Breast epithelium (tissue), 3 donors: Measurements from ENCODE around the gene OR2T4.

Source experiments
- POLR2A ChIP-seq: fragments of 450-650 bp; IDR thresholded peaks from one replicate; pipeline ENCODE4 v1.6.1; 2016; ENCODE audit warnings: antibody characterized with exemption, mild to moderate bottlenecking, moderate library complexity
- TF ChIP-seq, protein P1 (sequence below), 3 donors: fragments of 450-650 bp; IDR thresholded peaks; one replicate each; pipeline ENCODE4 v1.5.1; 2016 to 2017; ENCODE audit warnings: antibody characterized with exemption in 3 of 3, mild to moderate bottlenecking in 3 of 3, moderate library complexity in 3 of 3

DNA sequence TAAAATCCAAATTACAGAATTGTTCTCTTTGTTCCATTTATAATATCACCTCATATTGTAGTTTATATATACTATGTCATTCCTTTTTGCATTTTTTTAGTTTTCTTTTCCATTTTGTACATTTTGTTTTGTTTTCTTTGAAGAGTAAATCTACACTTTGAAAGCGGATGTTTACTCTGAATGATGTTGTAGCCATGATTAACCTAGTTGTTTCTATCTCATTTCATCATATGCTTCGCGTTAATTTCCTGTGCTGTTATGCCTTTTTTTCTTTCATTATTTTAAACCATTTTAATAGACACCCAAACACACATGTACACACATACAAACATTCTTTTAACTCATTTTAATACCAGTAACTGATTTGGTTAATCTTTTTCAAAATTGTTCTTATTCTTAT is 19.4 kb downstream of the OR2T4 start:
- TF ChIP-seq, protein P1, sequence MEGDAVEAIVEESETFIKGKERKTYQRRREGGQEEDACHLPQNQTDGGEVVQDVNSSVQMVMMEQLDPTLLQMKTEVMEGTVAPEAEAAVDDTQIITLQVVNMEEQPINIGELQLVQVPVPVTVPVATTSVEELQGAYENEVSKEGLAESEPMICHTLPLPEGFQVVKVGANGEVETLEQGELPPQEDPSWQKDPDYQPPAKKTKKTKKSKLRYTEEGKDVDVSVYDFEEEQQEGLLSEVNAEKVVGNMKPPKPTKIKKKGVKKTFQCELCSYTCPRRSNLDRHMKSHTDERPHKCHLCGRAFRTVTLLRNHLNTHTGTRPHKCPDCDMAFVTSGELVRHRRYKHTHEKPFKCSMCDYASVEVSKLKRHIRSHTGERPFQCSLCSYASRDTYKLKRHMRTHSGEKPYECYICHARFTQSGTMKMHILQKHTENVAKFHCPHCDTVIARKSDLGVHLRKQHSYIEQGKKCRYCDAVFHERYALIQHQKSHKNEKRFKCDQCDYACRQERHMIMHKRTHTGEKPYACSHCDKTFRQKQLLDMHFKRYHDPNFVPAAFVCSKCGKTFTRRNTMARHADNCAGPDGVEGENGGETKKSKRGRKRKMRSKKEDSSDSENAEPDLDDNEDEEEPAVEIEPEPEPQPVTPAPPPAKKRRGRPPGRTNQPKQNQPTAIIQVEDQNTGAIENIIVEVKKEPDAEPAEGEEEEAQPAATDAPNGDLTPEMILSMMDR (IDR thresholded peaks at IDR 0.05): no peak
- no peak for TF ChIP-seq POLR2A
